OCI-LY3 (cell line): Measurements from ENCODE around the gene C10orf105.
A peak's percentile ranks its signal among the peaks of the same experiment; 100 is the strongest.

Experiments
- H2AFZ ChIP-seq: fragments of 200-600, 300-600 bp; shearing (Covaris generic); 2 replicates; pipeline ENCODE4 v1.6.0; 2014; ENCODE audit warnings: antibody characterized with exemption, low read depth, low read length
- H3K27ac ChIP-seq: fragments of 200-600, 300-600 bp; sonication (generic); 2 replicates; pipeline ENCODE4 v1.5.1; 2014; ENCODE audit warnings: mild to moderate bottlenecking, low read length, moderate library complexity, mixed read lengths
- H3K27me3 ChIP-seq: fragments of 200-600, 300-600 bp; sonication (generic); 2 replicates; pipeline ENCODE4 v1.6.1; 2014; ENCODE audit warnings: low read depth, low read length, mixed read lengths
- H3K36me3 ChIP-seq: fragments of 200-600, 300-600 bp; sonication (generic); replicated peaks from 2 replicates; pipeline ENCODE3; 2014; ENCODE audit warnings: low read depth, low read length, mixed read lengths
- H3K4me1 ChIP-seq: fragments of 300-600, 200-600 bp; sonication (generic); 2 replicates; pipeline ENCODE4 v1.6.1; 2014; ENCODE audit warnings: low read length, mixed read lengths
- H3K4me2 ChIP-seq: fragments of 200-600, 300-600 bp; sonication (generic); 2 replicates; pipeline ENCODE4 v1.6.1; 2014; ENCODE audit warnings: low read length, mixed read lengths
- H3K4me3 ChIP-seq: fragments of 300-600, 200-600 bp; sonication (generic); 2 replicates; pipeline ENCODE4 v1.5.1; 2014; ENCODE audit warnings: antibody characterized with exemption, mild to moderate bottlenecking, low read length, moderate library complexity
- H3K79me2 ChIP-seq: fragments of 300-600, 200-600 bp; shearing (Covaris generic); 2 replicates; pipeline ENCODE4 v1.6.1; 2014; ENCODE audit warnings: mild to moderate bottlenecking, low read length, mixed read lengths
- H3K9ac ChIP-seq: fragments of 300-600, 200-600 bp; shearing (Covaris generic); 2 replicates; pipeline ENCODE4 v1.6.0; 2014; ENCODE audit warnings: mild to moderate bottlenecking, low read length, moderate library complexity
- H3K9me3 ChIP-seq: fragments of 200-600, 300-600 bp; shearing (Covaris generic); 2 replicates; pipeline ENCODE4 v1.6.1; 2014; ENCODE audit warnings: low read length, mixed read lengths; ENCODE audit not compliant: insufficient read depth
- H4K20me1 ChIP-seq: fragments of 200-600, 300-600 bp; sonication (generic); 2 replicates; pipeline ENCODE4 v1.6.1; 2016; ENCODE audit warnings: low read length, mixed read lengths; ENCODE audit not compliant: insufficient read depth
- EZH2phosphoT487 ChIP-seq: fragments of 200-600 bp; shearing (Covaris generic); IDR thresholded peaks from 2 replicates; pipeline ENCODE4 v1.6.1; 2018; ENCODE audit warnings: antibody characterized with exemption, mixed run types, low read depth
- TF ChIP-seq, protein P1 (sequence below): fragments of 200-600, 300-600 bp; sonication (generic); IDR thresholded peaks from 2 replicates; pipeline ENCODE4 v1.5.1; 2014; ENCODE audit warnings: antibody characterized with exemption, low read length, low read depth

C10orf105 gene

DNA sequence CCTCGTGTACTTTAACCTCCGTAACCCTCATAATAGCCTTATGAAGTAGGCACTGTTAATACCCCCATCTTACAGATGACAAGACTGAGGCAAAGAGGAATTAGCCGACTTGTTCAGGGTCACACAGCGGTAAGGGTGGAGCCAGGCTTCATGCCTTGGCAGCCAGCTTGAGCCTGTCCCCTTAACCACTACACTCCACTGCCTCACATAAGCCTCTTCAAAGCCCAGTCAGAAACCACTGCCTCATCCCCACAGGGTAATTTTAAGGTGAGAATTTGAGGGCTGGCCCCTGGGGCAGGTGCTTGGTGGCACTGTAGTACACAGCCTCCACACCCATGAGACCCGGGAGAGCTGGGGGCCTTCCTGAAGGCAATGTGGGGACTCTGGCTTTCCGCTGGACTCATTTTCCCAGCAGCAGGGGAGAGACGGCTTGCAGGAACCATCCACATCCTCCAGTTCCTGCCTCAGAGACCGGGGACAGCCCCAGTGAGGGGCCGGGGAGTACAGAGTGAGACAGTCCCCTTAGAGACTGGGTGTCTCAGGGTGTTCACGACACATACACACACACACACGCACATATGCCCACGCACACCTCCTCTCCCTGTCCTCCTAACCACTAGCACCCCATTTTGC lies 7.6 kb upstream of the C10orf105 start:
- H3K27me3 ChIP-seq: no peaks in the 10 kb centered on the region
- H3K79me2 ChIP-seq: no peaks in the 10 kb centered on the region
- H3K4me1 ChIP-seq: peaks cover 50% of the 10 kb centered on the region
- no peaks in the 10 kb centered on the region for H3K9me3 ChIP-seq
- peak overlapping the region; percentile 79 for H3K27ac ChIP-seq
- peak overlapping the region; percentile 92 for H3K4me2 ChIP-seq
- no peaks in the 10 kb centered on the region for H3K36me3 ChIP-seq
- peak overlapping the region; percentile 53; the same call in 1 of the 2 replicates for H3K9ac ChIP-seq
- TF ChIP-seq, protein P1, sequence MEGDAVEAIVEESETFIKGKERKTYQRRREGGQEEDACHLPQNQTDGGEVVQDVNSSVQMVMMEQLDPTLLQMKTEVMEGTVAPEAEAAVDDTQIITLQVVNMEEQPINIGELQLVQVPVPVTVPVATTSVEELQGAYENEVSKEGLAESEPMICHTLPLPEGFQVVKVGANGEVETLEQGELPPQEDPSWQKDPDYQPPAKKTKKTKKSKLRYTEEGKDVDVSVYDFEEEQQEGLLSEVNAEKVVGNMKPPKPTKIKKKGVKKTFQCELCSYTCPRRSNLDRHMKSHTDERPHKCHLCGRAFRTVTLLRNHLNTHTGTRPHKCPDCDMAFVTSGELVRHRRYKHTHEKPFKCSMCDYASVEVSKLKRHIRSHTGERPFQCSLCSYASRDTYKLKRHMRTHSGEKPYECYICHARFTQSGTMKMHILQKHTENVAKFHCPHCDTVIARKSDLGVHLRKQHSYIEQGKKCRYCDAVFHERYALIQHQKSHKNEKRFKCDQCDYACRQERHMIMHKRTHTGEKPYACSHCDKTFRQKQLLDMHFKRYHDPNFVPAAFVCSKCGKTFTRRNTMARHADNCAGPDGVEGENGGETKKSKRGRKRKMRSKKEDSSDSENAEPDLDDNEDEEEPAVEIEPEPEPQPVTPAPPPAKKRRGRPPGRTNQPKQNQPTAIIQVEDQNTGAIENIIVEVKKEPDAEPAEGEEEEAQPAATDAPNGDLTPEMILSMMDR: no peak
- TF ChIP-seq EZH2phosphoT487: no peak
- peak overlapping the region; percentile 53 for H3K4me3 ChIP-seq
- H4K20me1 ChIP-seq: no peaks in the 10 kb centered on the region
- H2AFZ ChIP-seq: no peak overlapping the region

DNA sequence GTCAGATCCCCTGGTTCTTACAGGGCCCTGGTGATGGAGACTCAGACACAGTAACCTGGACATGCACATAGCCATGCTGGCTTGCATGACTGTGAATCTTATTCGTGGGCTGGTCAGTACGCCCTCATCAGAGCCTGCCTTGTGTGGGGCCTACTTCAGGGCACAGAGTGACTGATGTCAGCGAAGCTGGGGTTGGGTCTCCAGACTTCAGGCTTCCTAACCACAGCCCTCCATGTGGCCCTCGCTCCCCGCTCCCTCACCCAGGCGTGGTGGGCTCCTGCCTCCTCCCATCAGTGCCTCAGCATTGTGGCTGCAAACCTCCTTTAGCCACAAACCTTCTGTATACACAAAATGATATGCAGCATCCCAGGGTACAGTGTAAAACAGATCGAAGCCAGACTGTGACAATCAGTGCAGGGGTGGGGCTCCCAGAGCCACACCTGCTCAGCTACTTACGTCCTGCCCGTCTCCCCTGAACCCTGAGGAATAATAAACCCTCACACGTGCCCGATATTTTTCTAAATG lies 7.1 kb upstream of the C10orf105 start:
- Histone ChIP-seq H3K9me3 (no peaks in the 10 kb centered on the region), H3K79me2 (no peaks in the 10 kb centered on the region), H3K4me2 (peak overlapping the region; percentile 92), H3K27ac (peak overlapping the region; percentile 79), H3K4me1 (peaks cover 50% of the 10 kb centered on the region), H3K36me3 (no peaks in the 10 kb centered on the region), H3K27me3 (no peaks in the 10 kb centered on the region), H3K4me3 (peak overlapping the region; percentile 53; the same call in 1 of the 2 replicates), H3K9ac (peak overlapping the region; percentile 53; the same call in 1 of the 2 replicates), H4K20me1 (no peaks in the 10 kb centered on the region), H2AFZ (no peak overlapping the region)
- TF ChIP-seq EZH2phosphoT487: no peak
- TF ChIP-seq, protein P1: no peak

DNA sequence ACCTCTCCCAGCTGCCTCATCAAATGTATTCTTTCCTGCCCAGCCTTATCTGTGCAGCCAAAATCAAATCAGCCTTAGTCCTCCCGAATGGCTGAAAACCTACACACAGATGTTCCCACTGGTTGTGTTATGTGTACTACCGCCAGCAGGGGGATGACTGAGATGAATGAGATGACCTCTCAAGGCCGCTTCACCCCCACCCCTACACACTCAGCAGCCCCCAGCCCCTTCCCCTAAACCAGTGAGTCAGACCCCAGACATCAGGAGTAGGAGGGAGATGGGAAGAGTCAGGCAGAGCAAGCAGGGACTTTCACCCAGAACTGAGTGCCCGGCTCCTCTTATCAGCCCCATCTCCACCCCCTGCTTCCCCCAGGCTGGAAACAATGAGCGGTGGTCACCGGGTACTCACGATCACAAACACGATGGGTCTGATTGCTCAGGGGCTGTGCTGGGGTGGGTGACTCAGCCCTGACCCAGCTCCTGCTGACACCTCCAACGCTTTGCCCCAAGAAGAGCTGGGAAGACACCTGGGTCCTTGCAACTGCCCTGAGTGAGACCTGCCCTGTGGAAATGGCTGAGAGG lies 6.5 kb upstream of the C10orf105 start:
- Histone ChIP-seq H3K4me1 (peaks cover 50% of the 10 kb centered on the region), H3K4me3 (no peak overlapping the region), H3K9ac (no peak overlapping the region), H2AFZ (no peak overlapping the region), H3K36me3 (no peaks in the 10 kb centered on the region), H3K4me2 (no peak overlapping the region), H3K27ac (peak overlapping the region; percentile 79; the same call in 1 of the 2 replicates), H3K9me3 (no peaks in the 10 kb centered on the region), H3K27me3 (no peaks in the 10 kb centered on the region), H3K79me2 (no peaks in the 10 kb centered on the region), H4K20me1 (no peaks in the 10 kb centered on the region)
- TF ChIP-seq, protein P1: peak; percentile 35
- TF ChIP-seq EZH2phosphoT487: no peak

DNA sequence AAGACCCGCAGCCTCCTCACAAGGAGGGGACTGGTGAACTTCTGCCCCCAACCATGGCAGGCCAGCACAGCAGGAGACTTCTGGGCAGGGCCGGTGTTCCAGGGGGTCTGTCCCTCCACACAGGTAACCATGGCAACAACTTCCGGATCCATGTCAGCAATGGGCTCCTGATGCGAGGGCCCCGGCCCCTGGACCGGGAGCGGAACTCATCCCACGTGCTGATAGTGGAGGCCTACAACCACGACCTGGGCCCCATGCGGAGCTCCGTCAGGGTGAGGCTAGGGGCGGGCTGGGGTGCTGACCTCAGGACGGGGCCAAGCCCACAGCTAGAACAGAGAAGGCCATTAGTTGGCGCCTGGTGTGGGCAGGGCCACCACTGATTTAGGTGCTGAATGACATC lies 5.7 kb upstream of the C10orf105 start:
- no peak overlapping the region for H3K4me2 ChIP-seq
- no peaks in the 10 kb centered on the region for H3K79me2 ChIP-seq
- H3K4me3 ChIP-seq: no peak overlapping the region
- peaks cover 44% of the 10 kb centered on the region for H3K4me1 ChIP-seq
- H3K27me3 ChIP-seq: 0 out of 2 replicates have a peak, but pooled peaks cover 5% of the 10 kb centered on the region
- no peak overlapping the region for H3K27ac ChIP-seq
- H4K20me1 ChIP-seq: no peaks in the 10 kb centered on the region
- TF ChIP-seq, protein P1: no peak
- no peak for TF ChIP-seq EZH2phosphoT487
- H2AFZ ChIP-seq: no peak overlapping the region
- H3K9me3 ChIP-seq: no peaks in the 10 kb centered on the region
- H3K9ac ChIP-seq: no peak overlapping the region
- no peaks in the 10 kb centered on the region for H3K36me3 ChIP-seq
